GM12801 (cell line): Measurements from ENCODE around the gene ZNF768.

Source experiments
- TF ChIP-seq, protein P1 (sequence below): IDR thresholded peaks from one replicate; pipeline ENCODE4 v1.5.1; 2011; ENCODE audit warnings: control low read depth; ENCODE audit not compliant: insufficient read length; ENCODE audit errors: extremely low read depth

The ZNF768 gene

DNA sequence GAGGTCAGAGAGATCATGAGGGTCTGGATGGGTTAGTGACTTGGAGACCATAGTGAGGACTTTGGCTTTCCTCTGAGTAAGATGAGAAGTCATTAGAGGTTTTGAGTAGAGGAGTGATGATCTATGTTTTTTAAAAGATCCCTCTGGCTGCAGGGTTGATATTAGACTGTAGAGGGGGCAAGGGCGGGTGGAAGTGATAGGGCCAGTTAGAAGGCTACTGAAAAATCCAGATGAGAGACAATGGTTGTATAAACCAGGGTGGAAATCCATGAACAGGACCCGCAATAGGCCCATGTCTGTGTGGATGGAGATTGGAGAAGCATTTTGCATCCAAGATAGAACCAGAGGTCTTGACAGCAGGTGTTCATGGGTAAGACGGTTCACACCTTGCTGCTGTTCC, 44.0 kb downstream of the ZNF768 start:
- TF ChIP-seq, protein P1, sequence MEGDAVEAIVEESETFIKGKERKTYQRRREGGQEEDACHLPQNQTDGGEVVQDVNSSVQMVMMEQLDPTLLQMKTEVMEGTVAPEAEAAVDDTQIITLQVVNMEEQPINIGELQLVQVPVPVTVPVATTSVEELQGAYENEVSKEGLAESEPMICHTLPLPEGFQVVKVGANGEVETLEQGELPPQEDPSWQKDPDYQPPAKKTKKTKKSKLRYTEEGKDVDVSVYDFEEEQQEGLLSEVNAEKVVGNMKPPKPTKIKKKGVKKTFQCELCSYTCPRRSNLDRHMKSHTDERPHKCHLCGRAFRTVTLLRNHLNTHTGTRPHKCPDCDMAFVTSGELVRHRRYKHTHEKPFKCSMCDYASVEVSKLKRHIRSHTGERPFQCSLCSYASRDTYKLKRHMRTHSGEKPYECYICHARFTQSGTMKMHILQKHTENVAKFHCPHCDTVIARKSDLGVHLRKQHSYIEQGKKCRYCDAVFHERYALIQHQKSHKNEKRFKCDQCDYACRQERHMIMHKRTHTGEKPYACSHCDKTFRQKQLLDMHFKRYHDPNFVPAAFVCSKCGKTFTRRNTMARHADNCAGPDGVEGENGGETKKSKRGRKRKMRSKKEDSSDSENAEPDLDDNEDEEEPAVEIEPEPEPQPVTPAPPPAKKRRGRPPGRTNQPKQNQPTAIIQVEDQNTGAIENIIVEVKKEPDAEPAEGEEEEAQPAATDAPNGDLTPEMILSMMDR: no peak

DNA sequence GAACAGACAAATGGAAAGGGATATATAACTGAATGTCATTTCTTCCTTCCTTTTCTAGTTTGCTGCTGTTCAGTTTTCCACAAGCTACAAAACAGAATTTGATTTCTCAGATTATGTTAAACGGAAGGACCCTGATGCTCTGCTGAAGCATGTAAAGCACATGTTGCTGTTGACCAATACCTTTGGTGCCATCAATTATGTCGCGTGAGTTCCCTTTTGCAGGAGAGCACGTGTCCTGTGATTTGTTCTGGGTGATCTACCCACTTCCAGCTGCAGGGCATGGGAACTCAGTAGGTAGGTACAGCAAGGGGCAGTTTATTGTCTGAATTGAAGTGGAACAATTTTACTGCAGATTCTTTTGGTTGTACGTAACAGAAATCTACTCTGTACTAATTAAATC, 45.0 kb downstream of the ZNF768 start:
- TF ChIP-seq, protein P1: no peak

DNA sequence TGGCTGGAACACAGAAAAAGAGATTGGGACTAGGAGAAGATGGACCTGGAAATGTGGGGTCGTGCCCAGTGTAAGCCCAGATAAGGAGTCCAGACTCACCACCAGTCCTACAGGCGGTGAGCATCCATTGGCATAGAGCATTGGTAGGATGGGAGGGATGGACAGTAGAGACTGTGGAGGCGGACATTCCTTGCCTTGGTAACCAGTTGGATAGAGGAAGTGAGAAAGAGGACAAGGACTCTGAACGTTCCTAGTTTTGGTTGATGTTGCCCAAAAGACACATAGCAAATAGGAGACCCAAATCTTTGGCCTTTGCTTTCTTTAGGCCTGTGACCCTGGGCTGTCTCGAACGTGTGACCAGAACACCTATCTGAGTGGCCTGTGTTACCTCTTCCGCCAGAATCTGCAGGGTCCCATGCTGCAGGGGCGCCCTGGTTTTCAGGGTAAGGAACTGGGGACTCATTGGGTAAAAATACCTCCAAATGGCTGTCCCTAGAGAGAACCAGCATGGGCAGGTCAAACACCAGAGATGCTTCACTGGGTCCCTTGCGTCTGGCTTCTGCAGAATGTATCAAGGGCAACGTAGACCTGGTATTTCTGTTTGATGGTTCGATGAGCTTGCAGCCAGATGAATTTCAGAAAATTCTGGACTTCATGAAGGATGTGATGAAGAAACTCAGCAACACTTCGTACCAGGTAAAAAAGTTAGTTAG, 47.4 kb downstream of the ZNF768 start:
- TF ChIP-seq, protein P1: no peak

DNA sequence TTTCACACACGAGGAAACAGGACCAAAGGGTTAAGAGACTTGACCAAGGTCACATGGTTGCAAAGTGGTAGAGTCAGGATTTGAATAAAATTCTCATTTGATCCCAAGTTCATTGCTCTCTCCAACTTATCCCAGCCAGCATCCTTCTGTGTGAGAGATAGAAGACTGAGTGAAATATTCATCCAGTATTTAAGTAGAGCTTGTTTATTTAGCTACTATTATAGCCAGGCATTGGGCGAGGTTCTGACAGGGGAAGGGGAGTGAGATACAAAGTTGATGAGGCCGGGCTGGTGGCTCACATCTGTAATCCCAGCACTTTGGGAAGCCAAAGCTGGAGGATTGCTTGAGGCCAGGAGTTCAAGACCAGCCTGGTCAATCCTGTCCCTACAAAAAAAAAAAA, 49.4 kb downstream of the ZNF768 start:
- TF ChIP-seq, protein P1: no peak

DNA sequence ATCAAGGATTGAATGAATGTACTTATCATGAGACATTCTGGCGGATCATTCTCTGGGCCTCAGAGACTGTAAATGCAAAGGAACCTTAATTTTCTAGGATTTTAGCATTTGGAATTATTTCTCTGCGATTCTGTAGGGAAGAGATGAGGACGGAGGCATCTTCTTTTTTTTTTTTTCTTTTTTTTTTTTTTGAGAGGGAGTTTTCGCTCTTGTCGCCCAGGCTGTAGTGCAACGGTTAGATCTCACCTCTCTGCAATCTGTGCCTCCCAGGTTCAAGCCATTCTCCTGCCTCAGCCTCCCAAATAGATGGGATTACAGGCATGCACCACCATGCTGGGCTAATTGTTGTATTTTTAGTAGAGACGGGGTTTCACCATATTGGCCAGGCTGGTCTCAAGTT, 51.7 kb downstream of the ZNF768 start:
- TF ChIP-seq, protein P1: no peak

DNA sequence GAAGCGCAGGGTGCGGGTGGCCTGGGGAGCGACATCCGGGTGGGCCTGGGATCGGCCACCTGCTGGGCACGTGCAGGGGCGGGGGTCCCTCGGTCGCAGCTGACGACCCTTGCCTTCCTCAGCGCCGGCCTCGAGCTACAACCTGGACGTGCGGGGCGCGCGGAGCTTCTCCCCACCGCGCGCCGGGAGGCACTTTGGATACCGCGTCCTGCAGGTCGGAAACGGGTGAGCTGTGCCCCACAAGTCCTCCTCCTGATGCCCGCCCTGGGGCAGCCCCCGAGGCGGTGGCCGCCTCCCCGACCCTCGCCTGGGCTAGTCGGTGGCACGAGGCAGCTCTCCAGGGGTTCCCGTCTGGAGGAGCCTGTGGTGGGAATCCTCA, 52.3 kb downstream of the ZNF768 start:
- TF ChIP-seq, protein P1: no peak
